ENCODE data around the gene ARSG. TPM values are rescaled to one million over a fixed set of nuclear protein-coding genes. Genes with fewer than 3 reads are reported as not detected.

Gene ARSG
- polyA plus RNA-seq, 1 donor from 2014 or later = 16.9 TPM

DNA sequence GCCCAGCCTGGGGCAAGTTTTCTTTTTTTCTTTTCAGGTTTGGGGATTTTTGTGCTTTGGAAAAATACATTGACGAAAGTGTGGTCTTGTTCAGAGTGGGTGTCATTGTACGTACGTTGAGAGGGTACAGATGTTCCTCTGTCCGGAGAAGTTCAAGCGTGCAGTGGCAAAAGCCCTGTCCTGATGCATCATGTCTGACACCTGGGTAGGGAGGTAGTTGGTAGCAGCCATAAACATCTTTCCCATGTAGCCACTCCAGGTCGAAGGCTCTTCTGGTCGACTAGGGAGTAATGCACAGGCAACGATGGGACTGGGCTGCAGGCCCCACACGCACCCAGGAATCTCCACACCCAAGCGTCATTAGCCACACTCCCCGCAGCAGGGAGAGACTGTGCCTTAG lies 138.6 kb downstream of the ARSG start:
- H3K36me3 ChIP-seq (ENCODE audit: insufficient read depth, low read length) = no peaks in the 10 kb centered on the region
- H3K79me2 ChIP-seq (replicated peaks; ENCODE audit: insufficient read depth, low read length) = no peaks in the 10 kb centered on the region
- H3K9me2 ChIP-seq (ENCODE audit: insufficient read depth, low read length) = no peaks in the 10 kb centered on the region
- no peak overlapping the region for H2AFZ ChIP-seq (ENCODE audit: low read depth, low read length)
- no peak overlapping the region for H3K4me2 ChIP-seq (ENCODE audit: low read length)
- H3K9me3 ChIP-seq (ENCODE audit: low read length) = no peaks in the 10 kb centered on the region
- H3K9ac ChIP-seq (ENCODE audit: low read length) = no peak overlapping the region
- H3K27me3 ChIP-seq (ENCODE audit: insufficient read depth, low read depth, low read length) = no peaks in the 10 kb centered on the region
- H3K27ac ChIP-seq (ENCODE audit: low read length) = no peak overlapping the region
- no peaks in the 10 kb centered on the region for H4K20me1 ChIP-seq (ENCODE audit: insufficient read depth)
- no peaks in the 10 kb centered on the region for H3F3A ChIP-seq (ENCODE audit: insufficient read depth, low read length, poor library complexity, severe bottlenecking)
- TF ChIP-seq, protein P1, sequence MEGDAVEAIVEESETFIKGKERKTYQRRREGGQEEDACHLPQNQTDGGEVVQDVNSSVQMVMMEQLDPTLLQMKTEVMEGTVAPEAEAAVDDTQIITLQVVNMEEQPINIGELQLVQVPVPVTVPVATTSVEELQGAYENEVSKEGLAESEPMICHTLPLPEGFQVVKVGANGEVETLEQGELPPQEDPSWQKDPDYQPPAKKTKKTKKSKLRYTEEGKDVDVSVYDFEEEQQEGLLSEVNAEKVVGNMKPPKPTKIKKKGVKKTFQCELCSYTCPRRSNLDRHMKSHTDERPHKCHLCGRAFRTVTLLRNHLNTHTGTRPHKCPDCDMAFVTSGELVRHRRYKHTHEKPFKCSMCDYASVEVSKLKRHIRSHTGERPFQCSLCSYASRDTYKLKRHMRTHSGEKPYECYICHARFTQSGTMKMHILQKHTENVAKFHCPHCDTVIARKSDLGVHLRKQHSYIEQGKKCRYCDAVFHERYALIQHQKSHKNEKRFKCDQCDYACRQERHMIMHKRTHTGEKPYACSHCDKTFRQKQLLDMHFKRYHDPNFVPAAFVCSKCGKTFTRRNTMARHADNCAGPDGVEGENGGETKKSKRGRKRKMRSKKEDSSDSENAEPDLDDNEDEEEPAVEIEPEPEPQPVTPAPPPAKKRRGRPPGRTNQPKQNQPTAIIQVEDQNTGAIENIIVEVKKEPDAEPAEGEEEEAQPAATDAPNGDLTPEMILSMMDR (IDR thresholded peaks at IDR 0.05; ENCODE audit: poor library complexity, severe bottlenecking) = no peak
- TF ChIP-seq RAD21 (conservative IDR thresholded peaks at IDR 0.05) = no peak
- H3K4me3 ChIP-seq (ENCODE audit: low read length) = no peak overlapping the region

DNA sequence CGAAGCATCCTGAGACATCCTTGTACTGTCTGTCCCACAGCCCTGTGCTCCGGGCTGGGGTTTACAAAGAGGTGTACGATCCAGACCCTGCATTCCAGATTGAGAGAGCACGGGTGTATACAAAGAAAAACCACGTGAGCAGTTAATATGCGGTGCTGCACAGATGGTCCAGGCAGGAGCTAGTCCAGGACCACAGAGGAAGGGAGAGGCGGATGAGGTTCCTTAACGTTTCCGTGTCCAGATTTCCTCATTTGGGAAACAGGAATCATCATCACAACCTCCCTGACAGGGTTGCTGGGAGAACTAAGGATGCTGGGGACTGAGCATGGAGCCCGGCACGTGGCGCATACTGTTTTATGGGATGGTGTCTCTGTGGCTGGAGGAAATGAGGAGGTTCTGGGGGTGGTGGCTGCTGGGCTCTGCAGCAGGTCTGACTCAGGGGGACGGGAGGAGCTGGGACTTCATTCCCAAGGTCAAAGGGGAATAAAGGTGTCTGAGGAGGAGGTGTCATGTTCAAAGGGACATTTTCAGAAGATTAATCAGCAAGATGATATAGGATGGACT lies 139.8 kb downstream of the ARSG start:
- Histone ChIP-seq H3K9me3 (ENCODE audit: low read length) (no peaks in the 10 kb centered on the region), H3K4me3 (ENCODE audit: low read length) (no peak overlapping the region), H3K9me2 (ENCODE audit: insufficient read depth, low read length) (no peaks in the 10 kb centered on the region), H3K27ac (ENCODE audit: low read length) (no peak overlapping the region), H2AFZ (ENCODE audit: low read depth, low read length) (no peak overlapping the region), H4K20me1 (ENCODE audit: insufficient read depth) (no peaks in the 10 kb centered on the region), H3F3A (ENCODE audit: insufficient read depth, low read length, poor library complexity, severe bottlenecking) (no peaks in the 10 kb centered on the region), H3K9ac (ENCODE audit: low read length) (no peak overlapping the region), H3K36me3 (ENCODE audit: insufficient read depth, low read length) (no peaks in the 10 kb centered on the region), H3K79me2 (replicated peaks; ENCODE audit: insufficient read depth, low read length) (no peaks in the 10 kb centered on the region), H3K4me2 (ENCODE audit: low read length) (no peak overlapping the region), H3K27me3 (ENCODE audit: insufficient read depth, low read depth, low read length) (no peaks in the 10 kb centered on the region)
- TF ChIP-seq, protein P2, sequence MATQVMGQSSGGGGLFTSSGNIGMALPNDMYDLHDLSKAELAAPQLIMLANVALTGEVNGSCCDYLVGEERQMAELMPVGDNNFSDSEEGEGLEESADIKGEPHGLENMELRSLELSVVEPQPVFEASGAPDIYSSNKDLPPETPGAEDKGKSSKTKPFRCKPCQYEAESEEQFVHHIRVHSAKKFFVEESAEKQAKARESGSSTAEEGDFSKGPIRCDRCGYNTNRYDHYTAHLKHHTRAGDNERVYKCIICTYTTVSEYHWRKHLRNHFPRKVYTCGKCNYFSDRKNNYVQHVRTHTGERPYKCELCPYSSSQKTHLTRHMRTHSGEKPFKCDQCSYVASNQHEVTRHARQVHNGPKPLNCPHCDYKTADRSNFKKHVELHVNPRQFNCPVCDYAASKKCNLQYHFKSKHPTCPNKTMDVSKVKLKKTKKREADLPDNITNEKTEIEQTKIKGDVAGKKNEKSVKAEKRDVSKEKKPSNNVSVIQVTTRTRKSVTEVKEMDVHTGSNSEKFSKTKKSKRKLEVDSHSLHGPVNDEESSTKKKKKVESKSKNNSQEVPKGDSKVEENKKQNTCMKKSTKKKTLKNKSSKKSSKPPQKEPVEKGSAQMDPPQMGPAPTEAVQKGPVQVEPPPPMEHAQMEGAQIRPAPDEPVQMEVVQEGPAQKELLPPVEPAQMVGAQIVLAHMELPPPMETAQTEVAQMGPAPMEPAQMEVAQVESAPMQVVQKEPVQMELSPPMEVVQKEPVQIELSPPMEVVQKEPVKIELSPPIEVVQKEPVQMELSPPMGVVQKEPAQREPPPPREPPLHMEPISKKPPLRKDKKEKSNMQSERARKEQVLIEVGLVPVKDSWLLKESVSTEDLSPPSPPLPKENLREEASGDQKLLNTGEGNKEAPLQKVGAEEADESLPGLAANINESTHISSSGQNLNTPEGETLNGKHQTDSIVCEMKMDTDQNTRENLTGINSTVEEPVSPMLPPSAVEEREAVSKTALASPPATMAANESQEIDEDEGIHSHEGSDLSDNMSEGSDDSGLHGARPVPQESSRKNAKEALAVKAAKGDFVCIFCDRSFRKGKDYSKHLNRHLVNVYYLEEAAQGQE (IDR thresholded peaks at IDR 0.05; ENCODE audit: borderline replicate concordance) = no peak
- TF ChIP-seq TAF1 (IDR thresholded peaks at IDR 0.05; ENCODE audit: low read depth) (no peak), POLR2AphosphoS5 (IDR thresholded peaks at IDR 0.05) (no peak), RAD21 (conservative IDR thresholded peaks at IDR 0.05) (no peak), EZH2 (IDR thresholded peaks at IDR 0.05; ENCODE audit: borderline replicate concordance, insufficient read depth, low read length, poor library complexity, severe bottlenecking) (no peak), EP300 (conservative IDR thresholded peaks at IDR 0.05; ENCODE audit: poor library complexity, severe bottlenecking) (no peak), SMC3 (conservative IDR thresholded peaks at IDR 0.05; ENCODE audit: poor library complexity) (no peak), MXI1 (conservative IDR thresholded peaks at IDR 0.05; ENCODE audit: poor library complexity, severe bottlenecking) (no peak)
- TF ChIP-seq, protein P1 (IDR thresholded peaks at IDR 0.05; ENCODE audit: poor library complexity, severe bottlenecking) = no peak
